Stimulated activated effector memory CD8-positive, alpha-beta T cell treated with anti-CD3 and anti-CD28 coated beads, Interleukin-12 subunit alpha, Interleukin-12 subunit beta, amount 100 ng/mL, for 72 hours (primary cell): ENCODE results near the gene ENAH.

Experiments used
- ATAC-seq: fragments of 150-1000 bp; cut with Tn5 transposase; 2 replicates; pipeline ENCODE4 v1.10.0; 2021
- DNase-seq, 2 donors: peaks; one replicate each; pipeline ENCODE4 v3.0.0; 2021 to 2022; ENCODE audit warnings: low spot score in 2 of 2
- H3K27ac Mint-ChIP-seq: one replicate; pipeline ENCODE4 v1.8.0; 2022; ENCODE audit warnings: mild to moderate bottlenecking, mixed read lengths
- H3K36me3 Mint-ChIP-seq: one replicate; pipeline ENCODE4 v1.8.0; 2022; ENCODE audit warnings: mild to moderate bottlenecking, mixed read lengths
- H3K4me1 Mint-ChIP-seq: one replicate; pipeline ENCODE4 v1.8.0; 2022; ENCODE audit warnings: mixed read lengths
- H3K4me3 Mint-ChIP-seq: one replicate; pipeline ENCODE4 v1.8.0; 2022; ENCODE audit warnings: mild to moderate bottlenecking, mixed read lengths
- H3K9me3 Mint-ChIP-seq: one replicate; pipeline ENCODE4 v1.8.0; 2022; ENCODE audit warnings: mixed read lengths

ENAH gene

GRCh38 chr1:225580238-225581099, 72.5 kb downstream of the ENAH start:
- H3K4me1 Mint-ChIP-seq = no peaks in the 10 kb centered on the region
- DNase-seq (no peak), ATAC-seq (no peak)
- H3K36me3 Mint-ChIP-seq = no peaks in the 10 kb centered on the region
- H3K9me3 Mint-ChIP-seq = no peaks in the 10 kb centered on the region
- H3K27ac Mint-ChIP-seq = no peak overlapping the region
- no peak overlapping the region for H3K4me3 Mint-ChIP-seq

DNA sequence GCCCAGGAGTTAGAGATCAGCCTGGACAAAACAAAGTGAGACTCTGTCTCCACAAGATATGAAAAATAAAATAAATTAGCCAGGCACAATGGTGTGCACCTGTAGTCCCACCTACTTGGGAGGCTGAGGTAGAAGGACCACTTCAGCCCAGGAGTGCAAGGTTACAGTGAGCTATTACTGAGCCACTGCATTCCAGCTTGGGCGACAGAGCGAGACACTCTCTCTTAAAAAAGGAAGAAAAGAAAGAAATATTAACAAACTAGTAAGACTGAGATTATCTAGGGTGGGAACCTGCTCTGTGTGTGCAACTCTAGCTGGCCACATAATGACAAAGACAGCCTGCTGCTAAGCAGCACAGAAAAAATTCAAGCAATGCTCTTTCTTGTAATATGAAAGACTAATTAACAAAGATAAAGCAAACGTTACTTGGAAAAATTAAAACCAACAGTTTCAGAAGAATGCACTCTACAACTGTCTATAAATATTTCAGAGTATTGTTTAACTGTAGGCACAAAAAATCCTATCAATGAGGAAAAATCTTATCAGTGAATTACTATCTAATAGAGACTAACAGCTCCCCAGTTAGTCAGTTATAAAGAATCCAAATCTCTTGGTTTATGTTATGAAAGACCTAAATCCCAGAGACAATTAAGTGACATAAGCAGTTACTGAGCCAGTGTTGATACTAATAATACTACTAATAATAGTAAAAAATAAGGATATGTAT, 74.5 kb downstream of the ENAH start:
- no peak for ATAC-seq

GRCh38 chr1:225577241-225577640, 75.7 kb downstream of the ENAH start:
- H3K4me1 Mint-ChIP-seq = no peaks in the 10 kb centered on the region
- H3K36me3 Mint-ChIP-seq = no peaks in the 10 kb centered on the region
- no peaks in the 10 kb centered on the region for H3K9me3 Mint-ChIP-seq
- H3K4me3 Mint-ChIP-seq = no peak overlapping the region
- H3K27ac Mint-ChIP-seq = no peak overlapping the region
- DNase-seq (no peak), ATAC-seq (no peak)

More for the DNA sequence above, 74.5 kb downstream of the ENAH start:
- no peaks in the 10 kb centered on the region for H3K36me3 Mint-ChIP-seq
- no peak for DNase-seq
- H3K4me1 Mint-ChIP-seq = no peaks in the 10 kb centered on the region
- H3K9me3 Mint-ChIP-seq = no peaks in the 10 kb centered on the region
- no peak overlapping the region for H3K4me3 Mint-ChIP-seq
- no peak overlapping the region for H3K27ac Mint-ChIP-seq

DNA sequence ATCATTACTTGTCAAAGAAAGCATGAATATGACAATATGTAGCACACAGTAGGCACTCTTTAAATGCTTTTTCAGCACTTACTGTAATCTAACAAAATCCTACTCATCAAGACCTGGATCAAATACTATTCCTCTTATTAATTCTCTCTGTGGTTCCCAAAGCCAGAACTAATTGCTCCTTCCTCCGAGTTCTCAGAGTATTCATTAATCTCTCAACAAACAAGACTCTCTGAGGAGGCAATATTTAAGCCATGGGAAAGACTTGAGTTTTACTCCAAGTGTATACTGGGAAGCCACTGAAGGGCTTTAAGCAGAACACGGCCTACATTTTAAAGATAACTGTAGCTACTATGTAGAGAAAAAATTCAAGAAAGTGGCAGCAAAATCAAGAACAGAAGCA, 79.7 kb downstream of the ENAH start:
- Mint-ChIP-seq H3K4me3 (no peak overlapping the region), H3K4me1 (no peaks in the 10 kb centered on the region), H3K27ac (no peak overlapping the region), H3K9me3 (no peaks in the 10 kb centered on the region), H3K36me3 (no peaks in the 10 kb centered on the region)
- no peak for ATAC-seq
- no peak for DNase-seq

- no peak overlapping the region for H3K4me3 Mint-ChIP-seq
- no peak overlapping the region for H3K27ac Mint-ChIP-seq
- no peaks in the 10 kb centered on the region for H3K4me1 Mint-ChIP-seq
- DNase-seq (no peak), ATAC-seq (no peak)
- no peaks in the 10 kb centered on the region for H3K9me3 Mint-ChIP-seq
- no peaks in the 10 kb centered on the region for H3K36me3 Mint-ChIP-seq
These were observed 80.5 kb downstream of the ENAH start for GRCh38 chr1:225572422-225572821.

DNA sequence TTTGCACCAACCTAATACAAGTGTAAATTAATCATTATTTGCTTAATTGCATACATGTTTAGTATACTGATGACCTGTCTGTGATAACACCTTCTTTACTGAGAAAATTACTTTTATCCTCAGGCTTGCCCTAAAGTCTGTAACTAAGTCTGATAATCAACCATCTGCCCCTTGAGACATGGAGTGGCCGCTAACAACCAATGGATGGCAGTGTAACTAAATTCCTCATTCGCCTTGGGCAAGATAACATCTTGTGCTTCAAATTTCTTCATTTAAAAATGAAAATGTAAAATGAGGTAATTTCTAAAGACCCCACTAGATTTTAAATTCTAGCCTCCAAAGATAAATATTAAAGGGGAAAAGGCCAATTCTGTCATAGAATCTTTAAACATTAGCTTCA, 85.1 kb downstream of the ENAH start:
- Mint-ChIP-seq H3K9me3 (no peaks in the 10 kb centered on the region), H3K36me3 (no peaks in the 10 kb centered on the region), H3K4me1 (no peaks in the 10 kb centered on the region), H3K4me3 (no peak overlapping the region), H3K27ac (no peak overlapping the region)
- DNase-seq = no peak
- no peak for ATAC-seq

DNA sequence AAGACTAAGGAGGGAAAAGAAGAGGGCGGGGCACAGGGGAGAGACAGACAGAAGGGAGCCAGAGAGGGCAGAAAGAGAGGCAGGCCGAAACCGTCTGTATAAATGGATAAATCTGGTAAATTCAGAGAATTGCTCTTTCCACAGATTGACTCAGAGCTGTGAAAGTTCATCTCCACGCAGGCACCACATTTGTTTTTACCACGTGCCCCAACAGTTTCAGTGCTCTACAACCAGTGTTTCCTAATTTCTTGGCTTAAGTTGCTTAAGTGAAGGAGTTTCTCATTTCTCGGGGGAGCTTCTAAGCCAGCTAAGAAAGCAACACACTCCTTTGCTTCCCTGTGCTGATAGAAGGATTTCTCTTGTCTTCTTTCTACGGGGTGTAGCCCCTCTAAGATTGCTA, 87.1 kb downstream of the ENAH start:
- ATAC-seq (no peak), DNase-seq (no peak)
- Mint-ChIP-seq H3K27ac (no peak overlapping the region), H3K4me1 (no peaks in the 10 kb centered on the region), H3K4me3 (no peak overlapping the region), H3K36me3 (no peaks in the 10 kb centered on the region), H3K9me3 (no peaks in the 10 kb centered on the region)

- Mint-ChIP-seq H3K9me3 (no peaks in the 10 kb centered on the region), H3K36me3 (no peaks in the 10 kb centered on the region), H3K4me1 (no peaks in the 10 kb centered on the region), H3K27ac (no peak overlapping the region), H3K4me3 (no peak overlapping the region)
- DNase-seq (no peak), ATAC-seq (no peak)
These were observed 91.2 kb downstream of the ENAH start for GRCh38 chr1:225561675-225562074.

GRCh38 chr1:225559902-225560301, 93.0 kb downstream of the ENAH start:
- ATAC-seq (no peak), DNase-seq (no peak)
- Mint-ChIP-seq H3K4me1 (no peaks in the 10 kb centered on the region), H3K27ac (no peak overlapping the region), H3K9me3 (no peaks in the 10 kb centered on the region), H3K4me3 (no peak overlapping the region), H3K36me3 (no peaks in the 10 kb centered on the region)

DNA sequence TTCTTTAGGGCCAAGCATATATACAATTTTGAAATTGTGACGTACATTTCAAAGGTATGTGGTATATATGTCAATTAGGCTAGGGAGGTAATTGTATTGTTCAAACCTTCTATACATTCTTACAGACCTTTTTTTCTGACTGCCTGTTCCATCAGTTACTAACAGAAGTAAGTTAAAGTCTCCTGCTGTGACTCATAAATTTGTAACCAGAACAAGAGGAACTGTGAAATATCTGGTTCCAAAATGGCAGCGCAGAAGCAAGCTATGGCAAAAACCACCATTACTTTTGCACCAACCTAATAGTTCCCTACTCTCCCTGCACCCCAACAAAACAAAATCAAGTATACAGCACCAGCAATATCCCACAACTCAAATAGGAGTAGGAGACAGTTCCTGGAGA, 93.6 kb downstream of the ENAH start:
- Mint-ChIP-seq H3K4me1 (no peaks in the 10 kb centered on the region), H3K27ac (no peak overlapping the region), H3K36me3 (no peaks in the 10 kb centered on the region), H3K9me3 (no peaks in the 10 kb centered on the region), H3K4me3 (no peak overlapping the region)
- no peak for DNase-seq
- ATAC-seq = no peak

DNA sequence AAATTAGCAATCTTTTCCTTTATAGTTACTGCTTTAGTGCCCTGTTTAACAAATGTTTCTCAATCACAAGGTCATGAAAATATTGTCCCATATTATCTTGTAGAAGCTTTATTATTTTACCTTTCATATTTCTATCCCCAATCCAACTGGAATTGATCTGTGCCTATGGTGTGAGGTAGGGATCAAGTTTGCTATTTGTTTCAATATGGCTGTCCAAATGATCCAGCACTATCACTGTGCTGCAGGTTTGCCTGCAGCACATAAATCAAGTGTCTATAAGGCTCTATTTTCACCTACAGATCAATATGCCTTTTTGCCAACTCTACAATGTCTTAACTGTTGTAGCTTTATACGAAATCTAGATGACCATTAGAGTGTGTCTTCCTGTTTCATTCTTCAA, 96.2 kb downstream of the ENAH start:
- H3K9me3 Mint-ChIP-seq = no peaks in the 10 kb centered on the region
- H3K36me3 Mint-ChIP-seq = no peaks in the 10 kb centered on the region
- DNase-seq (no peak), ATAC-seq (no peak)
- no peak overlapping the region for H3K4me3 Mint-ChIP-seq
- H3K4me1 Mint-ChIP-seq = no peaks in the 10 kb centered on the region
- no peak overlapping the region for H3K27ac Mint-ChIP-seq

DNA sequence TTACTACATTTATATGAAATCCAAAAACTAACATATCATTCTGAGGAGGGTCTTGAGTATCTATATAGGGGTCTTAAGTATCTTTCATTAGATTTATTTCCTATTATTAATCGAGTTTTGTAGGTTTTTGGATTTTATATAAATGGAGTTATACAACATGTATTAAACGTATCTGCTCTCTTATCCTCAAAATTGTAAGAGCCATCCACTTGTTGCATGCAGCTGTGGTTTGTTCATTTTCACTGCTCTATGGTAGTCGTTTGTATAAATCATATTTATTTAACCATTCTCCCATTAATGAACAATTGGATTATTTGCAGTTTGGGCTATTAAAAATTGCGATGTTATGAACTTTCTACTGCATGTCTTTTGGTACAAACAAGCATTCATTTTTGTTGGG, 97.1 kb downstream of the ENAH start:
- H3K36me3 Mint-ChIP-seq = no peaks in the 10 kb centered on the region
- H3K9me3 Mint-ChIP-seq = no peaks in the 10 kb centered on the region
- H3K4me3 Mint-ChIP-seq = no peak overlapping the region
- no peak for DNase-seq
- ATAC-seq = no peak
- no peak overlapping the region for H3K27ac Mint-ChIP-seq
- H3K4me1 Mint-ChIP-seq = no peaks in the 10 kb centered on the region

GRCh38 chr1:225554216-225554812, 98.6 kb downstream of the ENAH start:
- no peak for ATAC-seq
- H3K27ac Mint-ChIP-seq = no peak overlapping the region
- no peaks in the 10 kb centered on the region for H3K9me3 Mint-ChIP-seq
- no peaks in the 10 kb centered on the region for H3K4me1 Mint-ChIP-seq
- H3K36me3 Mint-ChIP-seq = no peaks in the 10 kb centered on the region
- no peak overlapping the region for H3K4me3 Mint-ChIP-seq
- no peak for DNase-seq

- H3K4me3 Mint-ChIP-seq = no peak overlapping the region
- H3K4me1 Mint-ChIP-seq = no peaks in the 10 kb centered on the region
- no peaks in the 10 kb centered on the region for H3K9me3 Mint-ChIP-seq
- no peaks in the 10 kb centered on the region for H3K36me3 Mint-ChIP-seq
- ATAC-seq = no peak
- no peak overlapping the region for H3K27ac Mint-ChIP-seq
- no peak for DNase-seq
These were observed 103.1 kb downstream of the ENAH start for GRCh38 chr1:225549821-225550220.

- ATAC-seq (no peak), DNase-seq (no peak)
- no peak overlapping the region for H3K27ac Mint-ChIP-seq
- no peak overlapping the region for H3K4me3 Mint-ChIP-seq
- no peaks in the 10 kb centered on the region for H3K9me3 Mint-ChIP-seq
- H3K36me3 Mint-ChIP-seq = no peaks in the 10 kb centered on the region
- no peaks in the 10 kb centered on the region for H3K4me1 Mint-ChIP-seq
These were observed 104.6 kb downstream of the ENAH start for GRCh38 chr1:225548140-225548857.
